DND-41 (cell line): ENCODE results near the gene TBC1D30.

Source experiments
- ATAC-seq: fragments of 200-7000 bp; cut with Tn5 transposase; 3 replicates; pipeline ENCODE4 v1.9.1; 2021; ENCODE audit warnings: low read depth; ENCODE audit not compliant: insufficient read depth
- DNase-seq: peaks from one replicate; pipeline ENCODE4 v3.0.0-alpha.2; 2020
- H2AFZ ChIP-seq: 2 replicates; pipeline ENCODE4 v1.6.0; 2012; ENCODE audit warnings: low read depth, low read length
- H3K27ac ChIP-seq: 2 replicates; pipeline ENCODE4 v1.5.1; 2012; ENCODE audit warnings: low read length, inconsistent platforms
- H3K27me3 ChIP-seq: fragments of 200-600 bp; sonication (generic); 2 replicates; pipeline ENCODE4 v1.6.0; 2012; ENCODE audit warnings: low read length, mild to moderate bottlenecking, inconsistent platforms; ENCODE audit not compliant: insufficient read depth, poor library complexity
- H3K36me3 ChIP-seq: 2 replicates; pipeline ENCODE4 v1.5.1; 2012; ENCODE audit warnings: low read length, inconsistent platforms; ENCODE audit not compliant: insufficient read depth
- H3K4me1 ChIP-seq: 2 replicates; pipeline ENCODE4 v1.5.1; 2012; ENCODE audit warnings: mild to moderate bottlenecking, low read length; ENCODE audit not compliant: insufficient read depth
- H3K4me2 ChIP-seq: 2 replicates; pipeline ENCODE4 v1.6.0; 2012; ENCODE audit warnings: mild to moderate bottlenecking, moderate library complexity, low read length, inconsistent platforms; ENCODE audit not compliant: insufficient read depth
- H3K4me3 ChIP-seq, 2 experiments: fragments of 200-600 bp in 1 of 2; shearing (Covaris generic) in 1 of 2; 2 replicates each; pipeline ENCODE4 v1.5.1; 2012 to 2016; ENCODE audit warnings: inconsistent platforms in 2 of 2, low read length in 2 of 2, mild to moderate bottlenecking in 2 of 2, low read depth in 1 of 2, moderate library complexity in 1 of 2
- H3K79me2 ChIP-seq: 2 replicates; pipeline ENCODE4 v1.6.0; 2012; ENCODE audit warnings: low read length, inconsistent platforms; ENCODE audit not compliant: insufficient read depth
- H3K9ac ChIP-seq: 2 replicates; pipeline ENCODE4 v1.6.0; 2012; ENCODE audit warnings: low read depth, mild to moderate bottlenecking, inconsistent platforms, low read length, moderate library complexity
- H3K9me3 ChIP-seq: 2 replicates; pipeline ENCODE4 v1.5.1; 2012; ENCODE audit warnings: low read length, moderate library complexity, mild to moderate bottlenecking, inconsistent platforms; ENCODE audit not compliant: insufficient read depth, severe bottlenecking
- H4K20me1 ChIP-seq: 2 replicates; pipeline ENCODE4 v1.6.0; 2012; ENCODE audit warnings: low read length; ENCODE audit not compliant: insufficient read depth
- CTCF ChIP-seq: IDR thresholded peaks from 2 replicates; pipeline ENCODE4 v1.5.1; 2012; ENCODE audit warnings: borderline replicate concordance, low read length, moderate library complexity, mild to moderate bottlenecking; ENCODE audit not compliant: poor library complexity, severe bottlenecking; ENCODE audit errors: extremely low read depth
- EZH2 ChIP-seq: IDR thresholded peaks from 3 replicates; pipeline ENCODE4 v1.6.1; 2012; ENCODE audit warnings: borderline replicate concordance, low read depth, mild to moderate bottlenecking, moderate library complexity, low read length, inconsistent platforms; ENCODE audit not compliant: severe bottlenecking

Gene TBC1D30

GRCh38 chr12:64780132-64780530 lies 44.3 kb upstream of the TBC1D30 start:
- no peak overlapping the region for H2AFZ ChIP-seq
- H3K27me3 ChIP-seq: no peaks in the 10 kb centered on the region
- no peak for ATAC-seq
- no peak overlapping the region for H3K27ac ChIP-seq
- TF ChIP-seq EZH2 (no peak), CTCF (no peak)
- no peaks in the 10 kb centered on the region for H3K4me1 ChIP-seq
- no peaks in the 10 kb centered on the region for H3K79me2 ChIP-seq
- DNase-seq: no peak
- no peaks in the 10 kb centered on the region for H3K36me3 ChIP-seq
- peaks cover under 1% of the 10 kb centered on the region for H3K9me3 ChIP-seq
- no peak overlapping the region for H3K9ac ChIP-seq
- H3K4me3 ChIP-seq: no peak overlapping the region
- H4K20me1 ChIP-seq: no peaks in the 10 kb centered on the region
- no peak overlapping the region for H3K4me2 ChIP-seq

- Histone ChIP-seq H3K27ac (no peak overlapping the region), H3K4me3 (no peak overlapping the region), H3K9me3 (no peaks in the 10 kb centered on the region), H2AFZ (no peak overlapping the region), H3K9ac (no peak overlapping the region), H3K27me3 (no peaks in the 10 kb centered on the region), H3K4me1 (no peaks in the 10 kb centered on the region), H3K79me2 (no peaks in the 10 kb centered on the region), H4K20me1 (no peaks in the 10 kb centered on the region), H3K4me2 (no peak overlapping the region), H3K36me3 (no peaks in the 10 kb centered on the region)
- DNase-seq (no peak), ATAC-seq (no peak)
- TF ChIP-seq CTCF (no peak), EZH2 (no peak)
These were observed 43.7 kb upstream of the TBC1D30 start for GRCh38 chr12:64780531-64781279.

- Histone ChIP-seq H3K4me2 (no peak overlapping the region), H3K79me2 (no peaks in the 10 kb centered on the region), H4K20me1 (no peaks in the 10 kb centered on the region), H3K4me1 (no peaks in the 10 kb centered on the region), H3K36me3 (no peaks in the 10 kb centered on the region), H3K9me3 (no peaks in the 10 kb centered on the region), H3K9ac (no peak overlapping the region), H3K27me3 (no peaks in the 10 kb centered on the region), H3K27ac (no peak overlapping the region), H2AFZ (no peak overlapping the region), H3K4me3 (no peak overlapping the region)
- no peak for DNase-seq
- ATAC-seq: no peak
- TF ChIP-seq EZH2 (no peak), CTCF (no peak)
These were observed 42.9 kb upstream of the TBC1D30 start for GRCh38 chr12:64781280-64782190.
